Measurements from ENCODE around the gene ANKFY1. TPM values are rescaled to one million over a fixed set of nuclear protein-coding genes. Genes with fewer than 3 reads are reported as not detected.
"Not testable (repeated sequence)": the region's sequence is repeated elsewhere in the genome, so short reads cannot be mapped to it uniquely, and the experiment has no call there.

The ANKFY1 gene
- total RNA-seq, 1 experiment from 2014 or later = 15.4 TPM

- DNase-seq (ENCODE audit: low spot score) = no peak
These were observed 1.1 kb downstream of the ANKFY1 start for GRCh38 chr17:4262703-4263102.

GRCh38 chr17:4261452-4261851 is 2.3 kb downstream of the ANKFY1 start:
- DNase-seq (ENCODE audit: low spot score) = no peak

GRCh38 chr17:4258867-4259266 is 4.9 kb downstream of the ANKFY1 start:
- DNase-seq (ENCODE audit: low spot score) = no peak

- no peak for DNase-seq (ENCODE audit: low spot score)
These were observed 6.8 kb downstream of the ANKFY1 start for GRCh38 chr17:4256952-4257351.

- DNase-seq (ENCODE audit: low spot score) = not testable (repeated sequence)
These were observed 8.5 kb downstream of the ANKFY1 start for GRCh38 chr17:4255271-4255670.

- no peak for DNase-seq (ENCODE audit: low spot score)
These were observed 12.9 kb downstream of the ANKFY1 start for GRCh38 chr17:4250887-4251286.

- DNase-seq (ENCODE audit: low spot score) = peak; percentile 38
These were observed 14.2 kb downstream of the ANKFY1 start for GRCh38 chr17:4249452-4250029.

GRCh38 chr17:4248504-4249277 is 15.1 kb downstream of the ANKFY1 start:
- DNase-seq (ENCODE audit: low spot score) = no peak

GRCh38 chr17:4247971-4248388 is 15.8 kb downstream of the ANKFY1 start:
- DNase-seq (ENCODE audit: low spot score) = peak; percentile 57

- DNase-seq (ENCODE audit: low spot score) = no peak
These were observed 16.3 kb downstream of the ANKFY1 start for GRCh38 chr17:4247361-4247970.

- no peak for DNase-seq (ENCODE audit: low spot score)
These were observed 17.1 kb downstream of the ANKFY1 start for GRCh38 chr17:4246674-4247073.

GRCh38 chr17:4241535-4241934 is 22.2 kb downstream of the ANKFY1 start:
- DNase-seq (ENCODE audit: low spot score) = no peak

- DNase-seq (ENCODE audit: low spot score) = no peak
These were observed 27.3 kb downstream of the ANKFY1 start for GRCh38 chr17:4236456-4236855.

- no peak for DNase-seq (ENCODE audit: low spot score)
These were observed 28.2 kb downstream of the ANKFY1 start for GRCh38 chr17:4235372-4236279.

- DNase-seq (ENCODE audit: low spot score) = no peak
These were observed 29.4 kb downstream of the ANKFY1 start for GRCh38 chr17:4234401-4234800.

GRCh38 chr17:4233668-4234258 is 30.0 kb downstream of the ANKFY1 start:
- DNase-seq (ENCODE audit: low spot score) = no peak

GRCh38 chr17:4232168-4232813 is 31.5 kb downstream of the ANKFY1 start:
- no peak for DNase-seq (ENCODE audit: low spot score)

GRCh38 chr17:4229627-4230541 is 33.9 kb downstream of the ANKFY1 start:
- DNase-seq (ENCODE audit: low spot score) = peak; percentile 15

GRCh38 chr17:4221899-4222659 is 41.7 kb downstream of the ANKFY1 start:
- DNase-seq (ENCODE audit: low spot score) = no peak

All from HT-29 (cell line).